ENCODE measurements around the gene GPNMB. TPM values are rescaled to one million over a fixed set of nuclear protein-coding genes. Genes with fewer than 3 reads are reported as not detected.

GPNMB gene
- total and polyA plus RNA-seq, 2 of the 13 experiments (the other 11 are each of a cell fraction or from before 2014, with no cell fraction given) = 1.1 to 1.6 TPM

DNA sequence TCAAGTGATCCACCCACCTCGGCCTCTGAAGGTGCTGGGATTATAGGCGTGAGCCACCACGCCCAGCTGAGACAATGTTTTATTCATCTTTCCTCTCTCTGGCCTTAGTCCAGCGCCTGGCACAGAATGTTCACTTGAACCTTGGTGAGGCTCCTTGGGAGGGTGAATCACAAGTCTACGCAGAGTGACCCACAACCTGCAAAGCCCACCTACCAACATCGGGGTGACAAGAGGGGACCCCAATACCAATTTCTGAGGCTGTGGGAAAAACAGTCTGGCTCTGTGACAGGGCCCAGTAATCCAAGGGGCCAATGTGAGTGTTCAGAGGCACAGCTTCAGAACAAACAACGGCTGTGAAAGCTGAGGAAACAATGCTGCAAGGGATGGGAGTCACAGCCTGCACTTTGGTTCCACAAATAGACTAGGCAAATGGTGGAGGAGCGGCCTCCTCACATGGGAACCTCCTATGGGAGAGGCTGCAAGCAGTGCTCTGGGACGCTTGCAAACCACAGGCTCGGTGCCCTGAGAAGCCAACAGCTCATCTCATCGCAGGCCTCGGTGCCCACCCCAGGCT, 47.0 kb downstream of the GPNMB start (continued):
- peak; percentile 38; the same call in 1 of the 2 replicates for TF ChIP-seq NRL (CRISPR knock-in tag; IDR thresholded peaks at IDR 0.05; ENCODE audit: borderline replicate concordance)
- peak; percentile 54; the same call in 1 of the 2 replicates for TF ChIP-seq DR1 (CRISPR knock-in tag; IDR thresholded peaks at IDR 0.05)
- no peak for TF ChIP-seq SUZ12 (IDR thresholded peaks at IDR 0.05; ENCODE audit: low read depth, low read length)
- peak; percentile 59; the same call in 1 of the 2 replicates for TF ChIP-seq BORCS8-MEF2B (CRISPR knock-in tag; IDR thresholded peaks at IDR 0.05)
- TF ChIP-seq ZFP1 (CRISPR knock-in tag; IDR thresholded peaks at IDR 0.05) = 0 out of 2 replicates have a peak, but pooled peaks have one; percentile 47
- peak; percentile 79; the same call in 1 of the 2 replicates for TF ChIP-seq ZNF350 (CRISPR knock-in tag; IDR thresholded peaks at IDR 0.05; ENCODE audit: borderline replicate concordance, low read depth)
- TF ChIP-seq, protein P1, sequence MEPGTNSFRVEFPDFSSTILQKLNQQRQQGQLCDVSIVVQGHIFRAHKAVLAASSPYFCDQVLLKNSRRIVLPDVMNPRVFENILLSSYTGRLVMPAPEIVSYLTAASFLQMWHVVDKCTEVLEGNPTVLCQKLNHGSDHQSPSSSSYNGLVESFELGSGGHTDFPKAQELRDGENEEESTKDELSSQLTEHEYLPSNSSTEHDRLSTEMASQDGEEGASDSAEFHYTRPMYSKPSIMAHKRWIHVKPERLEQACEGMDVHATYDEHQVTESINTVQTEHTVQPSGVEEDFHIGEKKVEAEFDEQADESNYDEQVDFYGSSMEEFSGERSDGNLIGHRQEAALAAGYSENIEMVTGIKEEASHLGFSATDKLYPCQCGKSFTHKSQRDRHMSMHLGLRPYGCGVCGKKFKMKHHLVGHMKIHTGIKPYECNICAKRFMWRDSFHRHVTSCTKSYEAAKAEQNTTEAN (CRISPR knock-in tag; conservative IDR thresholded peaks at IDR 0.05) = 0 out of 2 replicates have a peak, but pooled peaks have one; percentile 38
- TF ChIP-seq ZNF792 (CRISPR knock-in tag; IDR thresholded peaks at IDR 0.05) = peak; percentile 41; the same call in 1 of the 2 replicates
- peak; percentile 57 for TF ChIP-seq ASH2L (IDR thresholded peaks at IDR 0.05; ENCODE audit: insufficient read length, low read depth, low read length)
- peak; percentile 80 for TF ChIP-seq CEBPB (IDR thresholded peaks at IDR 0.05; ENCODE audit: borderline replicate concordance, low read depth, low read length)
- peak; percentile 76 for TF ChIP-seq POGZ (CRISPR knock-in tag; IDR thresholded peaks at IDR 0.05)
- TF ChIP-seq ZNF574 (CRISPR knock-in tag; IDR thresholded peaks at IDR 0.05) = peak; percentile 80
- TF ChIP-seq ZNF549 (CRISPR knock-in tag; IDR thresholded peaks at IDR 0.05) = no peak
- TF ChIP-seq MIER3 (CRISPR knock-in tag; IDR thresholded peaks at IDR 0.05; ENCODE audit: borderline replicate concordance) = peak; percentile 83; the same call in 1 of the 2 replicates
- peak; percentile 65; the same call in 1 of the 2 replicates for TF ChIP-seq NFIC (IDR thresholded peaks at IDR 0.05; ENCODE audit: low read length)
- no peak for TF ChIP-seq ATF7 (IDR thresholded peaks at IDR 0.05)
- TF ChIP-seq ATF7 (CRISPR knock-in tag; IDR thresholded peaks at IDR 0.05) = 0 out of 2 replicates have a peak, but pooled peaks have one; percentile 33
- peak; percentile 81 to 84; a peak in 3 of 4 replicates for TF ChIP-seq POLR2A (IDR thresholded peaks at IDR 0.05; ENCODE audit: insufficient read depth in 1 of 2, low read depth in 2 of 2, low read length in 2 of 2)
- TF ChIP-seq HOXD1 (CRISPR knock-in tag; IDR thresholded peaks at IDR 0.05) = peak; percentile 53; the same call in 1 of the 2 replicates
- no peak for TF ChIP-seq ZNF790 (CRISPR knock-in tag; IDR thresholded peaks at IDR 0.05; ENCODE audit: borderline replicate concordance)
- peak; percentile 14 for TF ChIP-seq HNRNPLL (IDR thresholded peaks at IDR 0.05; ENCODE audit: low read depth, low read length, poor library complexity, severe bottlenecking)
- peak; percentile 87 for TF ChIP-seq SOX13 (IDR thresholded peaks at IDR 0.05)
- TF ChIP-seq SOX13 (CRISPR knock-in tag; conservative IDR thresholded peaks at IDR 0.05 in 1 of 2, IDR thresholded peaks at IDR 0.05 in 1 of 2) = peak in 1 of 2 experiments; percentile 96; a peak in 2 of 4 replicates
- peak; percentile 74 for TF ChIP-seq YEATS4 (CRISPR knock-in tag; IDR thresholded peaks at IDR 0.05; ENCODE audit: borderline replicate concordance)
- TF ChIP-seq GZF1 (CRISPR knock-in tag; IDR thresholded peaks at IDR 0.05) = peak; percentile 24; the same call in 1 of the 2 replicates
- TF ChIP-seq NR2F6 (IDR thresholded peaks at IDR 0.05) = peak; percentile 32; the same call in 1 of the 2 replicates
- TF ChIP-seq NR2F6 (CRISPR knock-in tag; IDR thresholded peaks at IDR 0.05) = peak; percentile 58

Measured in HepG2 (cell line).